ENCODE results near the gene SUN1. TPM values are rescaled to one million over a fixed set of nuclear protein-coding genes. Genes with fewer than 3 reads are reported as not detected.

Gene SUN1
- total RNA-seq, 1 donor from 2014 or later, result 99.9 TPM

DNA sequence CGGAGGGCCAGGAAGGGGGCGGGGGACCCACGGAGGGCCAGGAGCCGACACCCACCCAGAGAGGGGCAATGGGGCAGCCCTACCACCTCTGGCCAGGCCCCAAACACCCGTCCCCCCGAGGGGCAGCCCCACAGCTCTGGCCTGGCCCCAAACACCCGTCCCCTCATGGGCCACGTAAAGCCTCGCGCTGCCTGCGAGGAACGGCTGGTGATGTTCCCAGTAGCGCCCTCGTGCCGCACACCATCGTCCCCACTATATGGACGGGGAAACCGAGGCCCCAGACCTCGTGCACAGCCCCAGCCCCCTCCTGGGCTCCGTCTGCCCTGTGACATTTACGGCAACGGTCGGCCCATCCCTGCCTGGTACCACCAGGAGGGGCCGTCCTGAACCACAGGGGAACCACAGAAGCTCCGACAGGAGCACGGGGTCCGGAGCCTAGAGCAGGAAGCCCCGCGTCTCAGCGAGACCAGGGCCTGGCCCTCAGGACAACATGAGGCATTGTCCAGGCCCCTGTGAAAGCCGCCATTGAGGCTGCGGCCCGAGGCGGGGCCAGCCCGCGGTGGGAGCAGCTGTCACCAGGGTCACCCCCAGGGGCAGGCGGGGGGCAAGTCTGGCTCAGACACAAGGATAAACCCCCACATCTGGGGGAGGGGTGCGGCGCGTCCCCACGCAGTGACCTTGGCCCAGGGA lies 79.7 kb downstream of the SUN1 start:
- DNase-seq (ENCODE audit: low read depth, low spot score), result no peak
- no peak overlapping the region for H3K27ac Mint-ChIP-seq (ENCODE audit: unreplicated experiment)
- TF ChIP-seq, protein P1, sequence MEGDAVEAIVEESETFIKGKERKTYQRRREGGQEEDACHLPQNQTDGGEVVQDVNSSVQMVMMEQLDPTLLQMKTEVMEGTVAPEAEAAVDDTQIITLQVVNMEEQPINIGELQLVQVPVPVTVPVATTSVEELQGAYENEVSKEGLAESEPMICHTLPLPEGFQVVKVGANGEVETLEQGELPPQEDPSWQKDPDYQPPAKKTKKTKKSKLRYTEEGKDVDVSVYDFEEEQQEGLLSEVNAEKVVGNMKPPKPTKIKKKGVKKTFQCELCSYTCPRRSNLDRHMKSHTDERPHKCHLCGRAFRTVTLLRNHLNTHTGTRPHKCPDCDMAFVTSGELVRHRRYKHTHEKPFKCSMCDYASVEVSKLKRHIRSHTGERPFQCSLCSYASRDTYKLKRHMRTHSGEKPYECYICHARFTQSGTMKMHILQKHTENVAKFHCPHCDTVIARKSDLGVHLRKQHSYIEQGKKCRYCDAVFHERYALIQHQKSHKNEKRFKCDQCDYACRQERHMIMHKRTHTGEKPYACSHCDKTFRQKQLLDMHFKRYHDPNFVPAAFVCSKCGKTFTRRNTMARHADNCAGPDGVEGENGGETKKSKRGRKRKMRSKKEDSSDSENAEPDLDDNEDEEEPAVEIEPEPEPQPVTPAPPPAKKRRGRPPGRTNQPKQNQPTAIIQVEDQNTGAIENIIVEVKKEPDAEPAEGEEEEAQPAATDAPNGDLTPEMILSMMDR (conservative IDR thresholded peaks at IDR 0.05), result no peak
- peaks cover 20% of the 10 kb centered on the region for H3K4me1 Mint-ChIP-seq
- H3K9me3 Mint-ChIP-seq, result no peaks in the 10 kb centered on the region
- H3K27me3 Mint-ChIP-seq (ENCODE audit: low read depth), result peaks cover 20% of the 10 kb centered on the region
- H3K4me3 Mint-ChIP-seq, result no peak overlapping the region
- H3K36me3 Mint-ChIP-seq (ENCODE audit: low read depth), result no peaks in the 10 kb centered on the region

DNA sequence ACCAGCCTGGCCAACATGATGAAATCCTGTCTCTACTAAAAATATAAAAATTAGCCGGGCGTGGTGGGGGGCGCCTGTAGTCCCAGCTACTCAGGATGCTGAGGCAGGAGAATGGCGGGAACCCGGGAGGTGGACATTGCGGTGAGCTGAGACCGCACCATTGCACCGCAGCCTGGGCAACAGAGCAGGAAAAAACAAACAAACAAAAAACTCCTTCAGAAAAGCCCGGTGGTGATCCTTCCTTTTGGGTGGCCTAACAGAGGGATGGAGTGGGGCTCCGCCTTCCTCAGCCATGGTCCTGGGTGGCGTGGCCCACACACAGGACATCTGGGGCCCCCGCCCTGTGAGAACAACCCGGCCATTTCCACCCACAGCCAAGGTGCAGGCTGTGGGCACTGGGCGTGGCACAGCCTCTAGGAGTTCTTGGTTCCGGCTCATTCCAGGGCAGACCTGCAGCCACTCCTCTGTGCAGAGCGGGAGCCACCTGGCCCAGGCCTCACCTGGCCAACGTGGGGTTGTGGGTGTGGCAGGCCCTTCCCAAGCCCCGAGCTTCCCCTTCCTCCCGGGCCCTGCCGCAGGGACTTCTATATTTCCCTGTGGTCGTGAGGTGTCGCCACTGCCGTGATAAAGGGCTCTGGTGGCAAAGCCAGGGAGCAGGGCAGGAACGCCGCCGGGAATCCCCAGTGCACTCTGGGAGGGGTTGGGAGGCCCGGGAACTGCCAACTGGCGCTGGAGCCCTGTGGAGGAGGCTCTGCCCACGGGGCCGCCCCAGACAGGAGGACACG lies 81.7 kb downstream of the SUN1 start:
- Mint-ChIP-seq H3K4me3 (no peak overlapping the region), H3K36me3 (ENCODE audit: low read depth) (no peaks in the 10 kb centered on the region), H3K4me1 (peaks cover 20% of the 10 kb centered on the region), H3K27me3 (ENCODE audit: low read depth) (peaks cover 13% of the 10 kb centered on the region), H3K27ac (ENCODE audit: unreplicated experiment) (no peak overlapping the region), H3K9me3 (no peaks in the 10 kb centered on the region)
- no peak for DNase-seq (ENCODE audit: low read depth, low spot score)
- TF ChIP-seq, protein P1 (conservative IDR thresholded peaks at IDR 0.05), result no peak

DNA sequence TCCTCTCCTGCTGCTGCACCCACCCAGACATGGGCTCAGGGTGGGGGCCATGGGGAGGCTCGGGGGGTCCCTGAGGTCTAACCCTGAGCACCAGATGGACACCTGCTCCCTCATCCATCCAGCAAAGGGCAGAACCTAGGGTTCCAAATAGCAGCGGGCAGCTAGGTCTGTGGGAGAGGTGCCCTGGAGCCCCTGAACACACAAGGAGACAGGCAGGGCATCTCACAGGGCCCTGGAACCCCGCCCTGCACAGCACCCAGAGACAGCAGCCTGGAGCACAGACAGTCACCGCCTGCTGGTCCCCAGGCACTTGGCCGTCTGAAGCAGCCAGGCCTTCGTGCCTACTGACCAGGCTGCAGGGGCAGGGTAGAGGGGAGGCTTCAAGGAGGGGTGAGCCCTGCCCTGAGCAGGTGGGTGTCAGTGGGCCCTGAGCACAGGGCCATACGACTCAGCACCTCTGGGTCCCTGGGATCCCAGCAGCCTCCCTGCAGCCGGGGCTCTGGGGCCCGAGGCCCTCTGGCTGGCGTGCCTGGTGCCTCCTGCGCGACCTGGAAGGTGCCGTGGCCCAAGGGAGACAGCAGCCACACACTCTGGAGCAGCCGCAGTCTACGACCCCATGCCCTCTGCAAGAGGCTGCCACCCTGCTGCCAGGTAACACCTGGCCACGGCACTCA lies 82.4 kb downstream of the SUN1 start:
- peaks cover 20% of the 10 kb centered on the region for H3K4me1 Mint-ChIP-seq

GRCh38 chr7:915291-916218 lies 83.3 kb downstream of the SUN1 start:
- DNase-seq (ENCODE audit: low read depth, low spot score), result no peak
- Mint-ChIP-seq H3K4me1 (peaks cover 20% of the 10 kb centered on the region), H3K27me3 (ENCODE audit: low read depth) (peaks cover 3% of the 10 kb centered on the region)

More for the DNA sequence above, 82.4 kb downstream of the SUN1 start:
- DNase-seq (ENCODE audit: low read depth, low spot score), result no peak
- TF ChIP-seq, protein P1 (conservative IDR thresholded peaks at IDR 0.05), result no peak
- Mint-ChIP-seq H3K9me3 (no peaks in the 10 kb centered on the region), H3K27me3 (ENCODE audit: low read depth) (peaks cover 12% of the 10 kb centered on the region), H3K36me3 (ENCODE audit: low read depth) (no peaks in the 10 kb centered on the region), H3K4me3 (no peak overlapping the region), H3K27ac (ENCODE audit: unreplicated experiment) (no peak overlapping the region)

More at GRCh38 chr7:915291-916218, 83.3 kb downstream of the SUN1 start:
- TF ChIP-seq, protein P1 (conservative IDR thresholded peaks at IDR 0.05), result no peak
- H3K36me3 Mint-ChIP-seq (ENCODE audit: low read depth), result no peaks in the 10 kb centered on the region
- no peak overlapping the region for H3K4me3 Mint-ChIP-seq
- H3K27ac Mint-ChIP-seq (ENCODE audit: unreplicated experiment), result no peak overlapping the region
- H3K9me3 Mint-ChIP-seq, result no peaks in the 10 kb centered on the region
